Glomerular visceral epithelial cell (primary cell): ENCODE measurements around the gene KCNK5.
A peak's percentile ranks its signal among the peaks of the same experiment; 100 is the strongest.

Experiments used
- DNase-seq: peaks from one replicate; pipeline ENCODE4 v3.0.0-alpha.2; 2016; ENCODE audit errors: extremely low spot score

KCNK5 gene

DNA sequence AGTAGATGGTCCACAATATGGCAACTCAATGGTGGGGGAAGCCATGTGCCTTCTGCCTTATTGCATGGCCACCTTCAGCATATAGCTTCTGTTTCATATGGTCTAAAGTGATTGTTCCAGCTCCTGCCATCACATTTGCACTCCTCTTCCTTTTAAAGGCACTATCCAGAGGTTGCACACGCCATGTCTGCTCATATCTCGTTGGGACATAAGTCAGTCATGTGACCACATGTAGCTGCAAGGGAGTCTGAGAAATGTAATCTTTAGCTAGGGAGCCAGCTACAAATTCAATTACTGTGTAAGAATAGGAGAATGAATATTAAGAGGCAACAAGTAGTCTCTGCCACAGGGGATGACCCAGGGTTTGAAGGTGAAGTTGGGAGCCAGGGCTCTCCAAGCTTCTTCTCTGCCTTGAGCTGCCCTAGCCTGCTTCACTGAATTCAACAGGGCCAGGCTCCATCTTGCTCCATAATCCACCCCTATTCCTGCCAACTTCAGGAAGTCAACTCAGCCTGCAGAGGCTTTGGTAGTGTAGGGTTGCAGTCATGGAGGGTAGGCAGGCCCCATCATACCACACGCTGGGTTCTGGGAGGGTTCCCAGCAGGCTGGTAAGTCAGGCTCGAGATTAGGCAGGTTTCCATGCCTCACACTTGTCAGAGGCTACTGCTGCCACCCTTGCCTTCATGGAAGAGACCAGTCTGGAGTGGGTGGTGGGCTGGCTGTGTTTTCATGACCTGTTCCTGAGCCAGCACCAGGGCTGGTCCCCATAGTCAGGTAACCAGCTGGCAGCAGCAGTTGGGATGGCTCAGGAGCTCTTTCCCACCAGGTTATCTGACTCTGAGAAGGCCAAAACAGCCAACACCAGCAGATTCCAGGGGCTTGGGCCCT lies 57.5 kb downstream of the KCNK5 start:
- DNase-seq = no peak

DNA sequence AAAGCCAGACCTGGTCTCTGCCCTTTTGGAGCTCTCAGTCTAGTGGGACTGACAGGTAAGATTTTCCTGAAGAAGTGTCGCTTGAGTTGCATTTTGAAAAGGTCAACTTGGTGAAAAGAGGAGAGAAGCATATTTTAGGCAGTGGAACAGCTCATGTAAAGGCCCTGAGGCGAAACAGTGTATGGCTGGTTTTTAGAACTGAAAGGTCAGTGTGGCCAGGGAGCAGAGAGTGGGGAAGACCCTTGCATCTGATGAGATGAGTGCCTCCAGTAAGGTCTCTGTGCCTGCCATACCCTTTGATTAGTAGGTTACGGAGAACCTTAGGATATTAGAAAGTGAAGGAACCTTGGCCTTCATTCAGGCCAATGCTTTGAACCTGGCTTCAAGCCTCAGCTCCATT lies 58.4 kb downstream of the KCNK5 start:
- DNase-seq = no peak

DNA sequence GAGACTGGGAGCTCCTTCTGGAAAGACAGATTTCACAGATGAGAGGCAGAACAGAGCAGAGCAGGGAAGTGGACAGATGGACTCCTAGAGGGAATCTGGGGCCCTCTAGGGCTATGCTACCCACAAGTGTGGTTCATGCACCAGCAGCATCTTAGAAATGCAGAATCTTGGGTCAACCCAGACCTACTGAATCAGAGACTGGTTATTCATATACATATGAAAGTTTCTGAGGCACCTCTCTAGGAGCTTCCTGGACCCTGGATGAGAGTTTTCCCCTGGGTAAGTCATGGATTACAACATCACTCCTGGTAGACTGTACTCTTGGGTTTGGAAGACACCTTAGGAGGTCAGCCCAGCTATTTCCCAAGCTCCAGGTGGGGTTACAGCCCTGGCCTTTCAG lies 58.9 kb downstream of the KCNK5 start:
- DNase-seq = no peak

DNA sequence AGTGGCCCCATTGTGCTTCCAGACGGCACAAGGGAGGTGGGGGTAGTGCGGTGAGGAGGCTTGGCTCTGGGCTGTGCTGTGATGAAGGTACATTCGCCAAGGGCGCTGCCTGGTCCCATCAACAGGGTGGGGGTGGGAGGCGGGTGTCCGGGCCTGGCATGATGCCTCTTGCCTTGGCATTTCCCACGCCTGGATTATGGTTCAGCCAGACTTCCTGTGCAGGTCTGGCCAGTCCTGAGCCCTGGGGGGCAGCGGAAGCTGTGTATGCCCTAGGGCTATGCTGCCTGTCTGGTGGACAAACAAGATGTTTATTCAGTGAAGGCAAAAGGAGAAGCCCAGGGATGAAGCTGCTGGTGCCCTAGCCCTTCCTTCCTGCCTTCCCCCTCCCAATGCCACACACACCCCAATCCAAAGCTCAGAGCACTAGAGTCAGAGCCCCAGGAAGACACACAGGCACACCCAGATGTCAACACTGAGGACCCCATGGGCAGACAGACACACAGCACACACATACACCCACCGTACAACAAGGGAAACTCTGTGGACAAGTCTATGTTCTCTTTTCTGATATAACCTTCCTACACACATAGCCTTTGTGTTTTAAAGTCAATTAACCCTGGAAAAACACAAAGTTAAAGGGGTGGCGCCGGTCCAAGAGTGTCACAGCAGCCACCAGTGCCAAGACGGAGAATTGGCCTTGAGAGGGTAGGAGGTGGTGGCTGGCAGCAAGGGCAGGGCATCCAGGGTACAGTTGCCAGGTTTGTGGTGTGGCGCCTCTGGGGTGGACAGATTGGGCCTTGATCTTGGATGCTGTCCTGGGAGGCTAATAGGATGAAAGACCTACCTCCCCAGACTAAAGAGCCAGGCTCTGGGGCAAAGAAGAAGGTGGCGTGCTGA lies 59.6 kb downstream of the KCNK5 start:
- DNase-seq = no peak

DNA sequence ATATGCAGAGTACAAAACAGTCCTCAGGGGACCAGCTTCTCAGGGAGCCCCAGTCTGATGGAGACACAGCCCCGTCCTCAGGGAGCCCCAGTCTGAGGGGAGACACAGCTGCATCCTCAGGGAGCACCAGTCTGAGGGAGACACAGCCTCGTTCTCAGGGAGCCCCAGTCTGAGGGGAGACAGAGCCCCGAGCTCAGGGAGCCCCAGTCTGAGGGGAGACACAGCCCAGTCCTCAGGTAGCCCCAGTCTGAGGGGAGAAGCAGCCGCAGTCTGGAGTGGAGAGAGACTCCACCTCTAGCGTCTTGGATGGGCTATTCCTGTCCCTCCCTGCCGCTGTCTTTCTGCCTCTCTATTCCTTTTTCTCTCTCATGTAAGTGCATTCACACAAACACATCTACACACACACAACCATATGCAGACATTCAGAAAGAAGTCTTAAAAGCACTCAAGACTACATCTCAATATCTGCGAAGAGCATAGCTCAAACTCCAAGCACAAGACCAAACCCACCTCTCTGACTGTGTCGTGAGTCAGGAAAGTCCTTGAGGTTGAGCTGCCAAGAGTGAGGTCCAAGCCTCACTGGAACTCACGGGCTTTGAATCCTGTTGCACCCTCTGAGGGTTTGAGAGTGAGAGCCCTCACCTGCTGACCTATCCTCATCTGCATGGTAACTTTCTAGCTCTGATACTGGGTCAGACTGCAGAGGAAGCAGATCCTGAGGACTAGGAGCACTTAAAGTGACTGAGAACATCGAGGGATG lies 61.2 kb downstream of the KCNK5 start:
- DNase-seq = no peak

DNA sequence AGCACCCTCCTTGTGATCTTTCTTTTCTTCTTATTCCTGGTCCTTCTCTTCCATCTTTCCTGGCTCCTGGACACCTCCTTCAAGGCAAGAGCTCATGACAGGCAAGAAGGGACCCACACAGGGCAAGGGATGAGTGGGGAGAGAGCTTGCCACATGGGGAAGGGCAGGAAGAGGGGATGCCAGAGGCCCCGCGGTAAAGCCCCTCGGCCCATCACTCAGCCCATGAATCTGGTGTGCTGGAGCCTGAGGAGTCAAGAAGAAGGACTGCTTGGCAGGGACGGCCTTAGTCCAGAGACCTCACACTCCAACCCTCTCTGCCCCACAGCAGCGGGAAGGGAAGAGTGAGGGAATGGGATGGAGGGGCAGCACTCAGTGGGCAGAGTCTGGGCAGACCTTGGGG lies 62.0 kb downstream of the KCNK5 start:
- DNase-seq = no peak

DNA sequence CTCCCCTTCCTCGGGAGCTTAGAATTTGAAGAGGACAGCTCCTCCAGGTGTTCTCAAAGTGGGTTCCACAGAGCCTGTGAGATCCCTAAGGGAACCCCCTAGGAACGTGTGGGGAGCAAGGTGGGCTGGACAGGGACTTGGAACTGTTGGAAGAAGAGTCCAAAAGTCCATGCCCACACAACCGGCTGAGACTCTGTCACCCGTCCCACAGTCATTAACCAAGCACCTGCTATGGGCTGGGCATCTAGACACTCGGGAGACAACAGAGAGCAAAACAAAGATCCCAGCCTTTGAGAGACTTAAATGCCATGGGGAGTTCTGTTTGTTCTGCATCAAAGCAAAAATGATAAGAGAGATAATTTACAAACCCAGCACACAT lies 62.4 kb downstream of the KCNK5 start:
- DNase-seq = no peak

DNA sequence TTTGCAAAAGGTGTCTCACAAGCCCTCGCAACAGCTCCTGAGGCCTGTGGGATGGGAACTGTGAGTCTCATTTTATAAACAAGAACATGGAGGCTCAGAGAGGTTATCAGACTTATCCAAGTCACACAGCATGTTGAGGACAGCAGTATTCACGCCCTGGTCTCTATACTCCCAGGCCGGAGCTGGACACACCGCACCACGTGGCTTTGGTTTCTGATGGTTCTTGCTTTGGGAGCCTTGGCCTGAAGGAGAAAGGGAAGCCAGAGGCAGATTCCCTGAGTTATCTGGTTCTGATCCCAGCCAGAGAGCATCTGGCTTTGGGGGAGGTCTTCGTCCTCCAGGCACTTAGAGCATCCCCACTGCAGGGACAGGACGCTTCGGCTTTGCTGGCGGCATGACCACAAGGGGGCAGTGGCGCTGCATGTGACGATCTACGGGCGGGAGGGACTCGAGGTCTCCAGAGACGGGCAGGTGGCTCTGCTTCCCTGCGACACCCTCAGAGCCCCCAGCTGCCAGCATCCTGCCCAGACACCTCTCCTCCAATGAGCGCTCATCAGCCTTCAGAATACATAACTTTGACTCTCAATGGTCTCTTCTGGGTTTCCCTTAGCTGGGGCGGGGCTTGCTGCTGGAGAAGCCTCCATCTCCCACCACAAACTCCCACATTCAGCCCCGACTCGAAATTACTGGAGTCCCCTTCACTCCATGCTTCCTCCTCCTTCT lies 62.9 kb downstream of the KCNK5 start:
- peak; percentile 52 for DNase-seq

DNA sequence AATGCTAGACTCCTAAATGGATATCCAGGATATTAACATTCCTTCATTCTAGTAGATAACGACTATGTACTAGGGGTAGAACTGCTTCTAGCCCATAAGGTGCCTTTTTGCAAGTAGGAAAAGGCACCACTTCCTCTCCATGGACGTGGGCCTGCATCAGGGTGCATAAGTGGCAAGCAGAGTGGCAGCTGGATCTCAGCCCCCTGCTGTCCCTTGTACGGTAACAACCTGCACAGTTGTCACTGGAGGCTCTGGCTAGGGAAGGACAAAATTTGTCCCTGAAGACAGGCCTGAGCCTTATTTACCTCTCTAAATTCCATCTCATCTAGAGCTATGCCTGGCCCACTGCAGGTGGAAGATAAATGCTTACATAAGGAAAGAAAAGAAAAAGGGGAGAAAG lies 71.8 kb downstream of the KCNK5 start:
- DNase-seq = no peak

DNA sequence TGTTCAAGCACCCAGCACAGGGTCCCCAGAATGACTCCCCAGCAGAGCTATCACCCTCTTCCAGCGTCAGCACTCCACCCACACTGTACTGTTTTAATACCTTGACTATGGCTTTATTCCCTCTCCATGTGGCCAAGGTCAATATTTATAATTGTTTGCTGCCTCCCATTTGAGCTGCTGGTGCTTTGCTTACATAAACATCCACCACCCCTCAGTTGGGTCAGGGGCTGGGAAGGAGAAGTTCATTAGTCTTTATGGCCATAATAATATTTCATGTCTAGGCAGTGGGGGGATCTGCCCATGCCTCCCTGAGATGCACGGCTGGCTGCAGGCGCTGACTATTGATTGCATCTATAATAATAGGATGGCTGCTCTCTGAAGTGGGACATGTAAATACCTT lies 72.5 kb downstream of the KCNK5 start:
- no peak for DNase-seq

DNA sequence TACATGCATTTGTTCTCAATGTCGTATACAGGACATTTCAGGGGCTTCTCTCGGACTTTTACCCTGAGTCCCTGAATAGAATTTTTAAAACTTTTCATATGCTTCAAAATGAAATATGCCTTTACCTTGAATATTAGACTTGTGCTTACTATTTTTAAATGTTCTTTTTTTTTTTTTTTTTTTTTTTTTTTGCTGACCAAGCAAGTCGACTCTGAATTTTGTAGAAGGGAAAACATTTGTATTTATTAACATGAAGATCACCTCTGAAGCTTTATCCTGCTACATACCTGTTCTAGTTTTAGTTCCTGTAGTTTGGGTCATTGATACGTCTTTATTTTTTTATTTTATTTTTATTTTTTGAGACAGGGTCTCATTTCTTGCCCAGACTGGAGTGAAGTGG lies 74.6 kb downstream of the KCNK5 start:
- no peak for DNase-seq

DNA sequence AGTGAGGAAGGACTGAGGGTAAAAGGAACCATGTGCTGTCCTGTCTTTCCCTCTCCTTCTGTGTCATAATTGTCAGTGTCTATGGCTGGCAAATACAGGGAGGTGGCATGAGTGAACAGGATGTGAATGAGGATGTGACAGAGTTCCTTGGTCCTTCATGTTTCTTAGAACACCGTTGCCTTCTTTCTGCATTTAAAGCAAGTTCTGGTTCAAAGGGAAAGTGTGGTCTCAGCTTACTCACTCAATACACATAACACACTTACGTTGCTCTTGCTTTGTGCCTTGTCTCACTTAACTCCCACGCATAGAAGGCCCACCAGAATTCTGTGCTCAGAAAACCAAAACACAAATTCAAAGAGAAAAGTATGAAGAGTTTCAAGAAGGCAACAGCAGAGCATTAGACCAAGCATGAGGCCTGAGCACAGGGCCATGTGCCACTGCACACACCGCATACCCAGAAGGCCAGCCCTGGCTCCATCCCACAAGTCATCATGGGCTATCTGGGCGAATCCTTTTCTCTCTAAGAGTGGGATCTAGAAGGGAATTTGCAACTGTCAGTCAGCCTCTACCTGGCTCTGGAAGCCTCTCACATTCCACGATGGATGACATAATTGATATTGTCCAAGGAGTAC lies 75.4 kb downstream of the KCNK5 start:
- DNase-seq = no peak

DNA sequence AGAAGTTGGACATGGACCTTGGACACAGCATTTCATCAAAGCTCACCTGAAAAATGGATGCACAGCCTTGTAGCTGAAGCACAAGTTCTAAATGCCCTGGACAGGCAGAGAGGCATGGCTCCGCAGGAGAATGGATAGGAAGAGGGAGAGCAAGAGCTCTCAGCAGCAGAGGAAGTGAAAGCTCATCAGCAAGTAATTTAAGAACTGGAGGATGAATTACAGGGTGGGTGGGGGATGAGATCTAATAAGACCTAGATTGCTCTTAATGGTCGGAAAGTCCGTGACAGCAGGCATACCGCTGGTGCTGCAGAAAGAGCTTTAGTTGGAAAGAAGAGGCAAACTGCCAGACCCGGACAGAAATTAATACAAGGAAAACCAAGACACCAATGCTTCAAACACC lies 77.0 kb downstream of the KCNK5 start:
- DNase-seq = no peak

DNA sequence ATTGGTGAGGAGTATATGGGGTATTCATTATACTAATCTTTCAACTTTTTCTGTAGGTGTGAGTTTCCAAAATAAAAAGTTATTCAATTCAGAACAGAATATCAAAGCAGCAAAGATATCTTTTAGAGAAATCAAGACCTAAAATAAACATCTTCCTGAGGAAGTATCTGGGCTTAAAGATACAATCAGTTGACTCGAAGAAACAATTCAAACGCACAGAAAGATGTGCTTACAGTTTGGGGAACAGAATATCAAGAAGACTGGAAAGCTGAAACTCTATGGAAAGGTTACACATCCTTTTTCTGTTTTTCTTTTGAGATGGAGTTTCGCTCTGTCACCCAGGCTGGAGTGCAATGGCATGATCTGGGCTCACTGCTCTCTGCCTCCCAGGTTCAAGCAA lies 78.1 kb downstream of the KCNK5 start:
- DNase-seq = no peak

DNA sequence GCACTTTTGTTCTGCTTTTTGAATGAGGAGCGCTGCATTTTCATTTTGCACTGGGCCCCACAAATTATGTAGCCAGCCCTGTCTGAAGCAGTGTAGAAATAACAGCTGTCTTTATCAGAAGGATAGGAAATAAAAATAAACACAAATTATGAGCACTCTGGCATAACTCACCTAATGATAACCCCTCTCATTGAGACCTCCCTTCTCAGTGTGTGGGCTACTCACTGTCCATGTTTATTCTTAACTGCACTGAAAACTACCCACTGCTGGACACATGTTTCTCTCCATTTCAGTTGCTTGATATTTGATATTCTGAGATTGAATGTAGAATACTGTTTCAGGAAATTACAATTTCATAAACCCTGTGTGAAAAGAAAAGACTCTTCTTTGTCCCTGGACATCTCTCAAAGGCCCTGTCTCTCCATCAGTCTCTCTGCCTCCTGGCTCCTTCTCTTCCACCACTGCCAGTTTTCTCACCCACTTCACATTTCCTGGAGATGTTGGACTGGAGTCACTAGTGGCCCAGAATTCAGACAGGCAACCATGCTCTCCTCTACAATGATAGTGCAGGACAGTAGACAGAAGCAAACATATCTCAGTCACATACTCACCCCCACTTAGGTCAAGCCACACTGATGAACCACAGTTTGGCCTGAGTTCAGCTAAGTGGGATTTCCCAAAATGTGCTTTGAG lies 84.6 kb downstream of the KCNK5 start:
- DNase-seq = no peak

DNA sequence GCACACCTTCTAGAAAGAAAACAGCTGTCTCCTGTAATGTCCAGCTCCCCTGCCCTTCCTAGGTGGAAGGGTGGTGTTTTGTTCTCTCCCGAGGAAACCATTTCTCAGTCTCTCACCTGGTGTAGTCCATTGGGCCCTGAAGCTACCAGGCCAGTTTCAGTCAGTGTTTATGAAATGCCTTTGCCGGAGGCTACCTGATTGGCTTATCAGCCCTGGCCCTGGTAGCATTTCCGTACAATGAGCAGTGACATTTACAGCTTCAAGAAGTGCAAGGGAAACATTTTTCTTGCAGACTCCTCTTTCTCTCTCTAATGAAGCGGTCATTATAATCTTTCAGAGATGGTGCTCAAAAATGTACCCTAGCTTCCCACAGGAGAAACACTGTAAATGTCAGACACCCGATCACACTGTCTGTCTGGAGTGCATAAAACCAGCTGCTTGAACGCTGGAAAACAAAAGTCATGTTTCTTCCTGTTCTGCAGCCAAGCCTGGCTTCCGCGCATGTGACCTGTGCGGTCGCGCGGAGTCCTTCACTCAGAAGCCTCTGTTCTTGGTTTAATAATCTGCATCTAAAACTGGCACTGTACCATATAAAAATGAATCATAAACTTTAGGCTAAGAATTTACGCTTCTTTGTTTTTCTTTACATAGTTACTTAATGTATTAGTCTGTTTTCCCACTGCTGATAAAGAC lies 85.9 kb downstream of the KCNK5 start:
- DNase-seq = no peak

DNA sequence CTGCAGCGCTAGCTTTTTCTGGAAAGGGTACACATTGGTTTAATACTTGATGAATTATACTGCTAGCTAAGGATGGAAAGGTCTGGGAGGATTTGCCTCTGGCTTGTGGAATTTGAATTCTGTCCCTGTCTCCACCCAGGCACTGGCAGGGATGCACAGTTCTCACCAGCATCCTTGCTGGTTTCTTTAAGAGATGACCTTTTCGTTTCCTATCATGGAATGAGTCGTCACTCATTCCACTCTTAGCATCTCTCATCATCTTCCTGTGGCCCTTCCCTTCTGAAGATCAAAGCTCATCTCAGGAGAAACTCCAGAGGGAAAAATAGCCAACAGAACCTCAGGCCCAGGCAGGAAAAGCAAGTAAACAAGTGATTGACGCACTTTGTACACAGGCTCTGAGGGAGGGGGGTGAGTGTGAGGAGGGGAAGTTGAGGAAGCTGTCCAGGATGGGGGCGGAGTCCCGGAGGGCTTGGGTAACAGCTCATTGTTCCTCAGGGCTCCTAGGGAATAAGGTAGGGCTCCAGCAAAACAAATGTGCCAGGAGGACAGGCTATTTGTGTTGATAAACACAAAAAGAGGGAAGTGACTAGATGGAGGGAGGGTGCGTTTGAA lies 88.6 kb downstream of the KCNK5 start:
- DNase-seq = no peak
